ENCODE measurements around the gene ABI1.

GRCh38 chr10:26861205-26861998, 644 bp upstream of the ABI1 start:
- TF ChIP-seq POLR2A (IDR thresholded peaks at IDR 0.05; ENCODE audit: low read depth, low read length) (no peak), CTCF (conservative IDR thresholded peaks at IDR 0.05; ENCODE audit: low read depth, low read length) (peak; percentile 63), RCOR1 (IDR thresholded peaks at IDR 0.05; ENCODE audit: insufficient replicate concordance, low read length) (no peak), CEBPB (IDR thresholded peaks at IDR 0.05; ENCODE audit: low read depth, low read length) (no peak), SMC3 (IDR thresholded peaks at IDR 0.05; ENCODE audit: low read depth, low read length) (peak; percentile 8; the same call in 1 of the 2 replicates), RAD21 (IDR thresholded peaks at IDR 0.05; ENCODE audit: low read length) (peak; percentile 49), USF2 (IDR thresholded peaks at IDR 0.05; ENCODE audit: low read depth, low read length) (no peak), RFX5 (IDR thresholded peaks at IDR 0.05; ENCODE audit: low read depth, low read length) (no peak), BHLHE40 (IDR thresholded peaks at IDR 0.05; ENCODE audit: low read depth, low read length) (no peak), MAFK (IDR thresholded peaks at IDR 0.05; ENCODE audit: low read depth, low read length) (no peak), ELK1 (IDR thresholded peaks at IDR 0.05; ENCODE audit: borderline replicate concordance, low read depth, low read length) (no peak), MXI1 (IDR thresholded peaks at IDR 0.05; ENCODE audit: borderline replicate concordance, low read depth, low read length) (no peak), MAZ (IDR thresholded peaks at IDR 0.05; ENCODE audit: borderline replicate concordance, low read depth, low read length) (no peak)
